B cell (primary cell): ENCODE measurements around the gene MPLKIP. TPM values are rescaled to one million over a fixed set of nuclear protein-coding genes. Genes with fewer than 3 reads are reported as not detected.
"Not testable (repeated sequence)": the region's sequence is repeated elsewhere in the genome, so short reads cannot be mapped to it uniquely, and the experiment has no call there.

Source experiments
- ATAC-seq: fragments of 200-7000 bp; cut with Tn5 transposase; one replicate; pipeline ENCODE4 v1.10.0; 2021; ENCODE audit warnings: low read depth, mild to moderate bottlenecking, moderate number of reproducible peaks, moderate library complexity
- CTCF ChIA-PET: fragments of 350-600 bp; sonication (Branson Sonifier 250); formaldehyde crosslinking; loops from one replicate; lab custom pipeline; 2021; ENCODE audit warnings: antibody characterized with exemption, inconsistent platforms; lab: Charles Lee
- POLR2A ChIA-PET: fragments of 350-600 bp; sonication (Branson Sonifier 250); formaldehyde crosslinking; loops from one replicate; lab custom pipeline; 2021; ENCODE audit warnings: antibody characterized with exemption; lab: Charles Lee
- DNase-seq: peaks from one replicate; pipeline ENCODE4 v3.0.0; 2013
- H2AFZ ChIP-seq: 2 replicates; pipeline ENCODE4 v1.6.1; 2012; ENCODE audit warnings: mild to moderate bottlenecking, low read depth, low read length; ENCODE audit not compliant: insufficient read depth, poor library complexity, severe bottlenecking
- H3K27ac ChIP-seq, 2 donors: 1 replicate in 1 of 2; 2 replicates in 1 of 2; pipeline ENCODE4 v1.5.1; 2012 to 2013; ENCODE audit warnings: low read length in 2 of 2, mild to moderate bottlenecking in 2 of 2, moderate library complexity in 1 of 2
- H3K27me3 ChIP-seq, 4 experiments: fragments of 200-600 bp in 1 of 4; sonication (generic) in 1 of 4; replicated peaks in 1 of 4; 1 replicate in 2 of 4; 2 replicates in 2 of 4; pipeline versions ENCODE4 v1.6.1 to v1.7.0; 2013 to 2016; ENCODE audit warnings: low read length in 3 of 4, mild to moderate bottlenecking in 2 of 4, mixed read lengths in 1 of 4, moderate library complexity in 1 of 4; ENCODE audit not compliant: insufficient read depth in 4 of 4, control insufficient read depth in 3 of 4; ENCODE audit errors: control extremely low read depth in 1 of 4
- H3K36me3 ChIP-seq, 2 experiments: replicated peaks in 1 of 2; 1 replicate in 1 of 2; 2 replicates in 1 of 2; pipeline versions ENCODE4 v1.6.1 to v1.7.1; 2013; ENCODE audit warnings: low read length in 1 of 2; ENCODE audit not compliant: insufficient read depth in 2 of 2, control insufficient read depth in 1 of 2; ENCODE audit errors: control extremely low read depth in 1 of 2, extremely low read depth in 1 of 2
- H3K4me1 ChIP-seq, 2 donors: fragments of 200-600 bp in 1 of 2; sonication (generic) in 1 of 2; 1 replicate in 1 of 2; 2 replicates in 1 of 2; pipeline versions ENCODE4 v1.5.1 to v1.6.1; 2013 to 2017; ENCODE audit warnings: low read length in 2 of 2; ENCODE audit not compliant: control insufficient read depth in 2 of 2, insufficient read depth in 2 of 2
- H3K4me2 ChIP-seq: replicated peaks from 2 replicates; pipeline ENCODE3; 2012; ENCODE audit warnings: mild to moderate bottlenecking, low read depth, low read length; ENCODE audit not compliant: poor library complexity, severe bottlenecking
- H3K4me3 ChIP-seq, 5 experiments: fragments of 200-600 bp in 1 of 5; sonication (generic) in 1 of 5; 1 replicate in 3 of 5; 2 replicates in 2 of 5; pipeline versions ENCODE4 v1.5.1 to v1.7.0; 2011 to 2016; ENCODE audit warnings: low read length in 4 of 5, mild to moderate bottlenecking in 4 of 5, low read depth in 2 of 5, control low read depth in 1 of 5, moderate library complexity in 1 of 5; ENCODE audit not compliant: insufficient read depth in 1 of 5; ENCODE audit errors: control extremely low read depth in 1 of 5, extremely low read depth in 1 of 5
- H3K79me2 ChIP-seq: fragments of 200-600 bp; sonication (generic); one replicate; pipeline ENCODE4 v1.6.0; 2016; ENCODE audit warnings: low read length; ENCODE audit not compliant: control insufficient read depth, insufficient read depth
- H3K9ac ChIP-seq: fragments of 200-600 bp; sonication (generic); 2 replicates; pipeline ENCODE4 v1.6.1; 2017; ENCODE audit warnings: mild to moderate bottlenecking, low read length, moderate library complexity
- H3K9me3 ChIP-seq, 3 donors: one replicate each; pipeline versions ENCODE4 v1.6.1 to v1.7.1; 2013; ENCODE audit warnings: low read length in 2 of 3; ENCODE audit not compliant: control insufficient read depth in 2 of 3, insufficient read depth in 1 of 3; ENCODE audit errors: control extremely low read depth in 1 of 3
- H4K20me1 ChIP-seq: 2 replicates; pipeline ENCODE4 v1.6.0; 2012; ENCODE audit warnings: mild to moderate bottlenecking, low read length; ENCODE audit not compliant: insufficient read depth, control insufficient read depth, poor library complexity, severe bottlenecking
- H3K27ac Mint-ChIP-seq: one replicate; pipeline ENCODE4 v1.8.0; 2021; ENCODE audit warnings: mixed read lengths
- H3K27me3 Mint-ChIP-seq: one replicate; pipeline ENCODE4 v1.8.0; 2021; ENCODE audit warnings: mixed read lengths
- H3K4me1 Mint-ChIP-seq: one replicate; pipeline ENCODE4 v1.8.0; 2021; ENCODE audit warnings: mixed read lengths
- H3K4me3 Mint-ChIP-seq: one replicate; pipeline ENCODE4 v1.8.0; 2021; ENCODE audit warnings: mixed read lengths
- H3K9me3 Mint-ChIP-seq: one replicate; pipeline ENCODE4 v1.8.0; 2022; ENCODE audit warnings: mixed read lengths; ENCODE audit not compliant: insufficient read depth
- CTCF ChIP-seq: fragments of 200-600 bp; IDR thresholded peaks from one replicate; pipeline ENCODE4 v1.8.0; 2022; ENCODE audit warnings: antibody characterized with exemption, mild to moderate bottlenecking
- EZH2 ChIP-seq: IDR thresholded peaks from 2 replicates; pipeline ENCODE4 v1.6.1; 2012; ENCODE audit warnings: borderline replicate concordance, low read depth, mild to moderate bottlenecking, moderate library complexity, low read length; ENCODE audit not compliant: insufficient read depth, poor library complexity, severe bottlenecking
- WGBS: methylation state at CpG from one replicate; pipeline ENCODE4 v1.1.5; 2013; ENCODE audit warnings: missing lambda C conversion rate; ENCODE audit not compliant: insufficient coverage; 5-methylcytosine and 5-hydroxymethylcytosine counted together
- intact Hi-C: fragments of 100-400 bp; cut with micrococcal nuclease; formaldehyde crosslinking; loops from one replicate; pipeline ENCODE4 v1.10.0; 2022
- polyA plus RNA-seq: library from polyadenylated mRNA; depleted of rRNA; stranded (reverse); fragments of >200 nt; gene quantifications from 2 replicates; pipeline ENCODE4 v1.2.3, GENCODE V29; 2012
- total RNA-seq, 2 donors: library from RNA; stranded (reverse); fragments of 120-200 nt in 1 of 2; gene quantifications; 1 replicate in 1 of 2; 2 replicates in 1 of 2; pipeline versions ENCODE4 v1.2.3 to v1.2.4, GENCODE V29; 2013 to 2022

MPLKIP gene
- total and polyA plus RNA-seq, 2 donors (not counting 1 experiment from before 2014, with no cell fraction given): 23.2 to 34.1 TPM

GRCh38 chr7:40139891-40140290 is 5.5 kb upstream of the MPLKIP start:
- H3K27me3 Mint-ChIP-seq: peaks cover 13% of the 10 kb centered on the region
- H3K4me3 Mint-ChIP-seq, ATAC-seq, H3K27ac ChIP-seq, H3K9me3 Mint-ChIP-seq, H3K27me3 ChIP-seq, H3K4me2 ChIP-seq, H4K20me1 ChIP-seq, H3K79me2 ChIP-seq, H3K27ac Mint-ChIP-seq, DNase-seq, H3K9me3 ChIP-seq, H3K9ac ChIP-seq, CTCF ChIA-PET, H3K4me1 ChIP-seq, H2AFZ ChIP-seq, H3K4me1 Mint-ChIP-seq, H3K4me3 ChIP-seq, H3K36me3 ChIP-seq, POLR2A ChIA-PET: not testable (repeated sequence)
- intact Hi-C loops: loop anchor here (10.0 kb wide), 1 partner anchor 1235 kb away; the partner anchor contains the start of gene VPS41
- 100% methylated on average over 4 of the region's 13 CpGs for WGBS

DNA sequence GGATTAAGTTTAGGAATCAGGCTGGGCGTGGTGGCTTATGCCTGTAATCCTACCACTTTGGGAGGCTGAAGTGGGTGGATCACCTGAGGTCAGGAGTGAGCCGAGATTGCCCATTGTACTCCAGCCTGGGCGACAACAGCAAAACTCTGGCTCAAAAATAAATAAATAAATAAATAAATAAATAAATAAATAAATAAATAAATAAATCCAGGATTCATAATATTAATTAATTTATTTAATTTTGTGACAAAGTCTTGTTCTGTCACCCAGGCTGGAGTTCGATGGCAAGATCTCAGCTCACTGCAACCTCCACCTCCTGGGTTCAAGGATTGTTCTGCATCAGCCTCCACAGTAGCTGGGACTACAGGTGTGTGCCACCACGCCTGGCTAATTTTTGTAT is 4.6 kb upstream of the MPLKIP start:
- TF ChIP-seq CTCF (no peak), EZH2 (no peak)
- POLR2A ChIA-PET: no interaction called here

More for the DNA sequence above, 4.6 kb upstream of the MPLKIP start:
- no peak for DNase-seq
- H2AFZ ChIP-seq: no peak overlapping the region
- no peak overlapping the region for H3K4me3 Mint-ChIP-seq
- peaks cover 13% of the 10 kb centered on the region for H3K27me3 Mint-ChIP-seq
- H4K20me1 ChIP-seq: no peaks in the 10 kb centered on the region
- no peak overlapping the region for H3K27ac ChIP-seq
- 94% methylated on average over 2 of the region's 5 CpGs for WGBS
- no peak overlapping the region for H3K4me2 ChIP-seq
- H3K27me3 ChIP-seq: peaks cover 0 to 3% (median 0%) of the 10 kb centered on the region in 4 experiments
- H3K4me1 ChIP-seq: peaks cover 4 to 6% of the 10 kb centered on the region in 2 donors
- no peaks in the 10 kb centered on the region for H3K9me3 Mint-ChIP-seq
- no peak overlapping the region for H3K9ac ChIP-seq
- CTCF ChIA-PET: no interaction called here
- H3K4me1 Mint-ChIP-seq: peaks cover 4% of the 10 kb centered on the region
- H3K4me3 ChIP-seq: no peak overlapping the region
- no peak overlapping the region for H3K27ac Mint-ChIP-seq
- intact Hi-C loops: loop anchor here (10.0 kb wide), 1 partner anchor 1234 kb away; the partner anchor contains the start of gene VPS41
- peaks cover 4% of the 10 kb centered on the region for H3K79me2 ChIP-seq
- ATAC-seq: no peak
- no peaks in the 10 kb centered on the region for H3K9me3 ChIP-seq
- H3K36me3 ChIP-seq: no peaks in the 10 kb centered on the region
